ENCODE results near the gene OR10AD1.
A peak's percentile ranks its signal among the peaks of the same experiment; 100 is the strongest.

OR10AD1 gene

GRCh38 chr12:48192861-48193260 lies 10.2 kb downstream of the OR10AD1 start:
- TF ChIP-seq RAD21 (IDR thresholded peaks at IDR 0.05; ENCODE audit: low read depth) (no peak), TCF12 (IDR thresholded peaks at IDR 0.05; ENCODE audit: low read depth) (no peak), MAX (IDR thresholded peaks at IDR 0.05) (no peak), EP300 (IDR thresholded peaks at IDR 0.05; ENCODE audit: borderline replicate concordance) (no peak), USF1 (IDR thresholded peaks at IDR 0.05) (no peak), ZBTB7A (IDR thresholded peaks at IDR 0.05; ENCODE audit: low read depth) (no peak), REST (IDR thresholded peaks at IDR 0.05; ENCODE audit: low read depth) (no peak), FOXM1 (IDR thresholded peaks at IDR 0.05; ENCODE audit: borderline replicate concordance, low read depth) (no peak), TAF1 (IDR thresholded peaks at IDR 0.05; ENCODE audit: low read depth) (no peak), NFIC (IDR thresholded peaks at IDR 0.05) (no peak), CEBPB (IDR thresholded peaks at IDR 0.05) (no peak), YY1 (IDR thresholded peaks at IDR 0.05; ENCODE audit: low read depth) (no peak), EGR1 (IDR thresholded peaks at IDR 0.05) (no peak), TEAD4 (IDR thresholded peaks at IDR 0.05) (no peak), CREB1 (IDR thresholded peaks at IDR 0.05; ENCODE audit: low read depth) (no peak)

GRCh38 chr12:48191096-48191495 lies 12.0 kb downstream of the OR10AD1 start:
- TF ChIP-seq TAF1 (IDR thresholded peaks at IDR 0.05; ENCODE audit: low read depth) = no peak
- TF ChIP-seq MAX (IDR thresholded peaks at IDR 0.05) = no peak
- no peak for TF ChIP-seq YY1 (IDR thresholded peaks at IDR 0.05; ENCODE audit: low read depth)
- no peak for TF ChIP-seq ZBTB7A (IDR thresholded peaks at IDR 0.05; ENCODE audit: low read depth)
- TF ChIP-seq REST (IDR thresholded peaks at IDR 0.05; ENCODE audit: low read depth) = no peak
- no peak for TF ChIP-seq TCF12 (IDR thresholded peaks at IDR 0.05; ENCODE audit: low read depth)
- no peak for TF ChIP-seq EP300 (IDR thresholded peaks at IDR 0.05; ENCODE audit: borderline replicate concordance)
- TF ChIP-seq NFIC (IDR thresholded peaks at IDR 0.05) = no peak
- no peak for TF ChIP-seq USF1 (IDR thresholded peaks at IDR 0.05)
- TF ChIP-seq CREB1 (IDR thresholded peaks at IDR 0.05; ENCODE audit: low read depth) = no peak
- no peak for TF ChIP-seq RAD21 (IDR thresholded peaks at IDR 0.05; ENCODE audit: low read depth)
- TF ChIP-seq EGR1 (IDR thresholded peaks at IDR 0.05) = no peak
- no peak for TF ChIP-seq TEAD4 (IDR thresholded peaks at IDR 0.05)
- no peak for TF ChIP-seq CEBPB (IDR thresholded peaks at IDR 0.05)
- no peak for TF ChIP-seq FOXM1 (IDR thresholded peaks at IDR 0.05; ENCODE audit: borderline replicate concordance, low read depth)

GRCh38 chr12:48189331-48190125 lies 13.6 kb downstream of the OR10AD1 start:
- TF ChIP-seq RAD21 (IDR thresholded peaks at IDR 0.05; ENCODE audit: low read depth) = peak; percentile 87
- no peak for TF ChIP-seq REST (IDR thresholded peaks at IDR 0.05; ENCODE audit: low read depth)

GRCh38 chr12:48187916-48188695 lies 15.0 kb downstream of the OR10AD1 start:
- TF ChIP-seq FOXM1 (IDR thresholded peaks at IDR 0.05; ENCODE audit: borderline replicate concordance, low read depth) = no peak
- TF ChIP-seq EP300 (IDR thresholded peaks at IDR 0.05; ENCODE audit: borderline replicate concordance) = no peak
- no peak for TF ChIP-seq YY1 (IDR thresholded peaks at IDR 0.05; ENCODE audit: low read depth)
- no peak for TF ChIP-seq CEBPB (IDR thresholded peaks at IDR 0.05)
- no peak for TF ChIP-seq NFIC (IDR thresholded peaks at IDR 0.05)
- no peak for TF ChIP-seq CREB1 (IDR thresholded peaks at IDR 0.05; ENCODE audit: low read depth)
- TF ChIP-seq TAF1 (IDR thresholded peaks at IDR 0.05; ENCODE audit: low read depth) = no peak
- no peak for TF ChIP-seq ZBTB7A (IDR thresholded peaks at IDR 0.05; ENCODE audit: low read depth)
- no peak for TF ChIP-seq MAX (IDR thresholded peaks at IDR 0.05)
- no peak for TF ChIP-seq TEAD4 (IDR thresholded peaks at IDR 0.05)

Measured in Ishikawa (cell line).